ENCODE results near the gene SLC2A1. TPM values are rescaled to one million over a fixed set of nuclear protein-coding genes. Genes with fewer than 3 reads are reported as not detected.
A peak's percentile ranks its signal among the peaks of the same experiment; 100 is the strongest.

The SLC2A1 gene
- total and polyA plus RNA-seq, 9 of the 15 experiments (the other 6 are each of a cell fraction or from before 2014, with no cell fraction given) = 12.6 to 153 (median 48.0) TPM

- TF ChIP-seq USF2 (CRISPR knock-in tag; IDR thresholded peaks at IDR 0.05) (peak; percentile 31; the same call in 1 of the 2 replicates), TAF1 (IDR thresholded peaks at IDR 0.05; ENCODE audit: control insufficient read depth, extremely low read depth, insufficient read depth, low read length, severe bottlenecking) (no peak), ZNF280B (CRISPR knock-in tag; IDR thresholded peaks at IDR 0.05) (no peak), RBM25 (IDR thresholded peaks at IDR 0.05; ENCODE audit: low read depth, low read length, severe bottlenecking) (peak; percentile 87), PTTG1 (tag; IDR thresholded peaks at IDR 0.05; ENCODE audit: low read depth) (no peak), RFX1 (IDR thresholded peaks at IDR 0.05) (no peak), ZNF277 (CRISPR knock-in tag; IDR thresholded peaks at IDR 0.05; ENCODE audit: borderline replicate concordance) (no peak), ADNP (tag; IDR thresholded peaks at IDR 0.05) (peak; percentile 80), MCM5 (IDR thresholded peaks at IDR 0.05; ENCODE audit: low read depth) (no peak), BCOR (IDR thresholded peaks at IDR 0.05) (peak; percentile 81), ZNF316 (IDR thresholded peaks at IDR 0.05) (0 out of 2 replicates have a peak, but pooled peaks have one; percentile 8), ZBTB17 (CRISPR knock-in tag; IDR thresholded peaks at IDR 0.05) (no peak), SMARCA4 (IDR thresholded peaks at IDR 0.05) (no peak), CC2D1A (IDR thresholded peaks at IDR 0.05) (no peak), HMG20B (CRISPR knock-in tag; IDR thresholded peaks at IDR 0.05) (no peak), SRSF7 (optimal IDR thresholded peaks at IDR 0.05; ENCODE audit: low read depth, low read length) (no peak), ZNF436 (CRISPR knock-in tag; IDR thresholded peaks at IDR 0.05) (no peak), ARID2 (IDR thresholded peaks at IDR 0.05) (no peak), ZNF77 (CRISPR knock-in tag; IDR thresholded peaks at IDR 0.05) (no peak), CEBPZ (IDR thresholded peaks at IDR 0.05; ENCODE audit: borderline replicate concordance, low read depth, low read length) (no peak), ZNF124 (CRISPR knock-in tag; IDR thresholded peaks at IDR 0.05) (no peak)
These were observed 46.2 kb upstream of the SLC2A1 start (continued) for GRCh38 chr1:43004587-43005459.
